ENCODE results near the gene ADCY5.

The ADCY5 gene

GRCh38 chr3:123281929-123282328 is 167.0 kb downstream of the ADCY5 start:
- CTCF ChIA-PET: no interaction called here
- POLR2A ChIA-PET: no interaction called here
- TF ChIP-seq, protein P1, sequence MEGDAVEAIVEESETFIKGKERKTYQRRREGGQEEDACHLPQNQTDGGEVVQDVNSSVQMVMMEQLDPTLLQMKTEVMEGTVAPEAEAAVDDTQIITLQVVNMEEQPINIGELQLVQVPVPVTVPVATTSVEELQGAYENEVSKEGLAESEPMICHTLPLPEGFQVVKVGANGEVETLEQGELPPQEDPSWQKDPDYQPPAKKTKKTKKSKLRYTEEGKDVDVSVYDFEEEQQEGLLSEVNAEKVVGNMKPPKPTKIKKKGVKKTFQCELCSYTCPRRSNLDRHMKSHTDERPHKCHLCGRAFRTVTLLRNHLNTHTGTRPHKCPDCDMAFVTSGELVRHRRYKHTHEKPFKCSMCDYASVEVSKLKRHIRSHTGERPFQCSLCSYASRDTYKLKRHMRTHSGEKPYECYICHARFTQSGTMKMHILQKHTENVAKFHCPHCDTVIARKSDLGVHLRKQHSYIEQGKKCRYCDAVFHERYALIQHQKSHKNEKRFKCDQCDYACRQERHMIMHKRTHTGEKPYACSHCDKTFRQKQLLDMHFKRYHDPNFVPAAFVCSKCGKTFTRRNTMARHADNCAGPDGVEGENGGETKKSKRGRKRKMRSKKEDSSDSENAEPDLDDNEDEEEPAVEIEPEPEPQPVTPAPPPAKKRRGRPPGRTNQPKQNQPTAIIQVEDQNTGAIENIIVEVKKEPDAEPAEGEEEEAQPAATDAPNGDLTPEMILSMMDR (IDR thresholded peaks at IDR 0.05; ENCODE audit: insufficient read depth, low read length, missing control alignments): no peak
- no peak for DNase-seq (ENCODE audit: low read depth, low spot score)
- no peak overlapping the region for H3K4me3 ChIP-seq (ENCODE audit: low read depth, low read length)

- no peak overlapping the region for H3K4me3 ChIP-seq (ENCODE audit: low read depth, low read length)
- no peak for DNase-seq (ENCODE audit: low read depth, low spot score)
- TF ChIP-seq, protein P1 (IDR thresholded peaks at IDR 0.05; ENCODE audit: insufficient read depth, low read length, missing control alignments): no peak
- POLR2A ChIA-PET: no interaction called here
- CTCF ChIA-PET: interaction anchor here (1.1 kb wide), 1 partner anchor 9 kb away, joined by 4 read pairs; no protein-coding TSS in a partner anchor
These were observed 167.5 kb downstream of the ADCY5 start for GRCh38 chr3:123281406-123281805.

DNA sequence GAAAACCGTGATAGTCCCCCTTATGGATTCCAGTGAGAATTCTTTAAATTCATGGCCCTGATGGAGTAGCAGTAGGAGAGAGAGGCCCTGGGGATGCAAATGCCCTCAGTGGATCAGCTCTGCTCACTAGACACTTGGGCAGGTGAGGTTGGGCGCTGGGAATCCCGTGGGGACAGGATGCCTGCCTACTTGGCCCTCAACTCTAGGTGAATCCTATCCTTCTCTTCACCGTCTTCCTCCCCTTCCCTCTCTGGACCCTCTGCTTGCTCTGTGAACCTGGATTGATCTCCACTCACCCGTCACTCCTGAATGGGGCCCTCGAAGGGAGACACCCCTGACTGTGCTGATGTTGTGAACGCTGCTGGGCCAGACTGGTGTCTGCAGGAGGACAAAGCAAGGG is 169.8 kb downstream of the ADCY5 start:
- TF ChIP-seq, protein P1 (IDR thresholded peaks at IDR 0.05; ENCODE audit: insufficient read depth, low read length, missing control alignments): no peak
- ChIA-PET POLR2A (no interaction called here), CTCF (interaction anchor here (1.0 to 1.9 kb wide), 2 partner anchors 12 to 50 kb away, joined by 4 read pairs; no protein-coding TSS in a partner anchor)
- H3K4me3 ChIP-seq (ENCODE audit: low read depth, low read length): no peak overlapping the region
- no peak for DNase-seq (ENCODE audit: low read depth, low spot score)

DNA sequence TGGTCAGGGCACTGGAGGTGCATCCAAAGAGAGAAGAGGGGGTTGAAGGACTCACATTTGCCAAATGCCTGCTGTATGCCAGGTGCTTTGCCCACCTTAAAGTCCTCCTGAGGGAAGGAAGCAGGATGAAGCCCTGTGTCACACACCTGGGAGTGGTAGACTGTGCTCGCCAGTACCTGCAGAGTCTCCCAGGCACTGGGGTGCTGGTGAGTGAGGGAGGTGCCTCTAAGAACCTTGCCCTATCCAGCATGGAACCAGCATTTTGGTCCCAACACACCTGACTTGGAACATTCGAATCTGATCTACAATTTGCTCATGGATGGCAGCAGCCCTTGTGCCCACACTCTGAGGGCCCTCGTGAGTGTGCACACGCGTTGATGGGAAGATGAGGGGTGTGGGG is 170.4 kb downstream of the ADCY5 start:
- POLR2A ChIA-PET: no interaction called here
- TF ChIP-seq, protein P1 (IDR thresholded peaks at IDR 0.05; ENCODE audit: insufficient read depth, low read length, missing control alignments): no peak
- DNase-seq (ENCODE audit: low read depth, low spot score): no peak

GRCh38 chr3:123277106-123277505 is 171.8 kb downstream of the ADCY5 start:
- no peak for DNase-seq (ENCODE audit: low read depth, low spot score)
- no peak overlapping the region for H3K4me3 ChIP-seq (ENCODE audit: low read depth, low read length)
- TF ChIP-seq, protein P1 (IDR thresholded peaks at IDR 0.05; ENCODE audit: insufficient read depth, low read length, missing control alignments): no peak
- POLR2A ChIA-PET: no interaction called here
- CTCF ChIA-PET: no interaction called here

More for the DNA sequence above, 170.4 kb downstream of the ADCY5 start:
- CTCF ChIA-PET: interaction anchor here (1.9 kb wide), 1 partner anchor 51 kb away, joined by 4 read pairs; no protein-coding TSS in a partner anchor
- H3K4me3 ChIP-seq (ENCODE audit: low read depth, low read length): no peak overlapping the region

DNA sequence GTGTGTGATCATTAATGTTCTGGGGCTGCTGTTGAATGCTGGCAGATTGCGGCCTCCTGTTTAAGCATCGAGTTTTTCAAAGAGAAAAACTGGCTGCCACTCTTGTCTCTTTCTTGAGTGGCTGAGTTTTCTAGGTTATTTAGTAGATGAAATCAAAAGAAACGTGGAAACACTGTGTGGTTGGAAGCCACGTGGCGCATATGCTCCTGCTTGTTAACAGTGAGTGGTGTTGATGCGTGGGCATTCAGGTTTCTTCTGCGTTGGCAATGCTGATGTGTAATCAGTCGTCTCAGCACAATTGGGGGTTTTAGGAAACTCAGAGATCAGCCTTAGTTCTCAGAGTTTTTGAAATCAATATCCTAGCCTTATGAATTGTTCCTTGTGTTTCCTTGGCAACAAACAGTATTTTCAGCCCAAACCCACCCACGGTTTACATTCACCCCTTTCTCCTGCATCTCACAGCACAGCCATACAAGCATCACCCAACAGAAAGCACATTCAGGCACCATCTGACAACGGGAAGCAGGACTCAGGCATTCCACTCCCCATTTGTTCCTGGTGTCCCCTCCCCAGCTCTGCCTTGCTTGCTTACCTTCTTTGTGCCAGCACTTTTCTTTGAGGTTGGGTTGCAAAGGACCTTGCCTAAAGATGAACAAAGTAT is 172.4 kb downstream of the ADCY5 start:
- ChIA-PET CTCF (interaction anchor here (2.2 kb wide), 1 partner anchor 9 kb away, joined by 14 read pairs; no protein-coding TSS in a partner anchor), POLR2A (no interaction called here)

More for the DNA sequence above, 172.4 kb downstream of the ADCY5 start:
- H3K4me3 ChIP-seq (ENCODE audit: low read depth, low read length): no peak overlapping the region
- no peak for DNase-seq (ENCODE audit: low read depth, low spot score)
- TF ChIP-seq, protein P1 (IDR thresholded peaks at IDR 0.05; ENCODE audit: insufficient read depth, low read length, missing control alignments): no peak

Measured in AG04449 (cell line).